HG02943 (cell line): ENCODE results near the gene STIL.

Experiments
- ATAC-seq: cut with Tn5 transposase; IDR thresholded peaks from one replicate; pipeline ENCODE4 v1.9.1; 2021; ENCODE audit warnings: mild to moderate bottlenecking, low read depth, moderate library complexity; ENCODE audit not compliant: unreplicated experiment

Gene STIL

GRCh38 chr1:47224676-47225399 is 89.1 kb downstream of the STIL start:
- ATAC-seq: no peak

- ATAC-seq: no peak
These were observed 89.8 kb downstream of the STIL start for GRCh38 chr1:47223921-47224675.

GRCh38 chr1:47223174-47223920 is 90.6 kb downstream of the STIL start:
- ATAC-seq: no peak

GRCh38 chr1:47222476-47222875 is 91.5 kb downstream of the STIL start:
- ATAC-seq: no peak

- no peak for ATAC-seq
These were observed 94.2 kb downstream of the STIL start for GRCh38 chr1:47219590-47220220.

- no peak for ATAC-seq
These were observed 94.9 kb downstream of the STIL start for GRCh38 chr1:47219001-47219400.

GRCh38 chr1:47216278-47217059 is 97.5 kb downstream of the STIL start:
- ATAC-seq: no peak

- no peak for ATAC-seq
These were observed 98.2 kb downstream of the STIL start for GRCh38 chr1:47215713-47216112.

- no peak for ATAC-seq
These were observed 99.4 kb downstream of the STIL start for GRCh38 chr1:47214549-47214948.

GRCh38 chr1:47213230-47213963 is 100.5 kb downstream of the STIL start:
- no peak for ATAC-seq

GRCh38 chr1:47212636-47213229 is 101.2 kb downstream of the STIL start:
- no peak for ATAC-seq

GRCh38 chr1:47211796-47212269 is 102.1 kb downstream of the STIL start:
- ATAC-seq: no peak

GRCh38 chr1:47210666-47211065 is 103.3 kb downstream of the STIL start:
- ATAC-seq: no peak

- no peak for ATAC-seq
These were observed 104.1 kb downstream of the STIL start for GRCh38 chr1:47209725-47210325.

GRCh38 chr1:47209091-47209490 is 104.9 kb downstream of the STIL start:
- ATAC-seq: no peak

GRCh38 chr1:47208374-47208850 is 105.5 kb downstream of the STIL start:
- no peak for ATAC-seq

GRCh38 chr1:47207803-47208373 is 106.1 kb downstream of the STIL start:
- ATAC-seq: no peak

GRCh38 chr1:47205918-47206317 is 108.0 kb downstream of the STIL start:
- ATAC-seq: no peak
